ENCODE results near the gene PTPRD.
"Not testable (repeated sequence)": the region's sequence is repeated elsewhere in the genome, so short reads cannot be mapped to it uniquely, and the experiment has no call there.

DNA sequence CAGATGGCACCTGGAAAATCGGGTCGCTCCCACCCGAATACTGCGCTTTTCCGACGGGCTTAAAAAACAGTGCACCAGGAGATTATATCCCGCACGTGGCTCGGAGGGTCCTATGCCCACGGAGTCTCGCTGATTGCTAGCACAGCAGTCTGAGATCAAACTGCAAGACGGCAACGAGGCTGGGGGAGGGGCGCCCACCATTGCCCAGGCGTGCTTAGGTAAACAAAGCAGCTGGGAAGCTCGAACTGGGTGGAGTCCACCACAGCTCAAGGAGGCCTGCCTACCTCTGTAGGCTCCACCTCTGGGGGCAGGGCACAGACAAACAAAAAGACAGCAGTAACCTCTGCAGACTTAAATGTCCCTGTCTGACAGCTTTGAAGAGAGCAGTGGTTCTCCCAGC, 681.3 kb downstream of the PTPRD start:
- not testable (repeated sequence) for TF ChIP-seq SUZ12 (IDR thresholded peaks at IDR 0.05; ENCODE audit: extremely low read depth, insufficient read depth, insufficient read length); ZNF274 (IDR thresholded peaks at IDR 0.05; ENCODE audit: low read depth, low read length)
